HCT116 (cell line): Measurements from ENCODE around the gene ANKRD49. TPM values are rescaled to one million over a fixed set of nuclear protein-coding genes. Genes with fewer than 3 reads are reported as not detected.

Experiments used
- ATAC-seq: fragments of 200-7000 bp; cut with Tn5 transposase; 2 replicates; pipeline ENCODE4 v1.9.1; 2020; ENCODE audit warnings: mild to moderate bottlenecking, moderate library complexity
- BruUV-seq: library from RNA; stranded (reverse); fragments of 400-500 nt; replicated peaks from 2 replicates; lab custom pipeline; 2021; lab: Mats Ljungman, UMichigan
- CTCF ChIA-PET: fragments of 300-600 bp; sonication (Branson Sonifier 250); formaldehyde crosslinking; loops from one replicate; lab custom pipeline; 2021; ENCODE audit warnings: antibody characterized with exemption; lab: Charles Lee
- POLR2A ChIA-PET: fragments of 300-600, 350-600 bp; sonication (Branson Sonifier 250); formaldehyde crosslinking; loops from one replicate; lab custom pipeline; 2021; ENCODE audit warnings: antibody characterized with exemption; lab: Charles Lee
- RAD21 ChIA-PET, 2 experiments: fragments of 300-600 bp; sonication (Branson Sonifier 250); formaldehyde crosslinking; loops; one replicate each; lab custom pipeline; 2023; ENCODE audit warnings: low total read pairs in 2 of 2; ENCODE audit not compliant: uncharacterized antibody in 2 of 2, unreplicated experiment in 2 of 2, low non-redundant PET in 1 of 2; lab: Charles Lee
- DNase-seq: peaks from one replicate; pipeline ENCODE4 v3.0.0-alpha.2; 2010; ENCODE audit warnings: low read depth, low spot score
- H2AFZ ChIP-seq: fragments of 200-600 bp; shearing (Covaris generic), sonication (generic); 2 replicates; pipeline ENCODE4 v1.6.1; 2017; ENCODE audit warnings: low read depth, mixed run types, mixed read lengths, antibody characterized with exemption, low read length; ENCODE audit not compliant: poor library complexity, severe bottlenecking
- H3K27ac ChIP-seq: 2 replicates; pipeline ENCODE4 v1.5.1; 2012; ENCODE audit warnings: low read depth, low read length
- H3K27me3 ChIP-seq: fragments of 200-600 bp; sonication (generic); 2 replicates; pipeline ENCODE4 v1.6.1; 2016; ENCODE audit warnings: mixed run types, low read length, mixed read lengths; ENCODE audit not compliant: insufficient read depth
- H3K36me3 ChIP-seq, 2 experiments: fragments of 200-500 bp in 1 of 2; fragments of 200-600 bp in 1 of 2; sonication (Bioruptor generic) in 1 of 2; sonication (generic) in 1 of 2; 2 replicates each; pipeline versions ENCODE4 v1.5.1 to v1.6.1; 2014 to 2016; ENCODE audit warnings: low read length in 2 of 2, inconsistent platforms in 1 of 2, mixed read lengths in 1 of 2, mixed run types in 1 of 2; ENCODE audit not compliant: insufficient read depth in 2 of 2, control insufficient read depth in 1 of 2
- H3K4me1 ChIP-seq, 2 experiments: fragments of 200-600 bp in 1 of 2; sonication (generic) in 1 of 2; 2 replicates each; pipeline versions ENCODE4 v1.5.1 to v1.6.1; 2012 to 2017; ENCODE audit warnings: low read length in 2 of 2, inconsistent platforms in 1 of 2, mild to moderate bottlenecking in 1 of 2, mixed read lengths in 1 of 2, mixed run types in 1 of 2, moderate library complexity in 1 of 2; ENCODE audit not compliant: insufficient read depth in 2 of 2, control insufficient read depth in 1 of 2
- H3K4me2 ChIP-seq: fragments of 200-600 bp; sonication (generic); 2 replicates; pipeline ENCODE4 v1.6.1; 2017; ENCODE audit warnings: mixed run types, low read length, mixed read lengths
- H3K4me3 ChIP-seq, 2 experiments: fragments of 200-600 bp in 1 of 2; sonication (generic) in 1 of 2; replicated peaks in 1 of 2; 2 replicates each; pipeline ENCODE4 v1.5.1; 2011 to 2016; ENCODE audit warnings: low read length in 2 of 2, control low read depth in 1 of 2, low read depth in 1 of 2, mild to moderate bottlenecking in 1 of 2, mixed read lengths in 1 of 2, mixed run types in 1 of 2
- H3K79me2 ChIP-seq: fragments of 200-600 bp; sonication (generic); 2 replicates; pipeline ENCODE4 v1.6.1; 2017; ENCODE audit warnings: mild to moderate bottlenecking, mixed run types, low read length, moderate library complexity, mixed read lengths; ENCODE audit not compliant: insufficient read depth
- H3K9ac ChIP-seq: fragments of 200-600 bp; sonication (generic); 2 replicates; pipeline ENCODE4 v1.6.1; 2016; ENCODE audit warnings: low read length, mixed read lengths
- H3K9me2 ChIP-seq: fragments of 200-600 bp; sonication (generic), shearing (Covaris generic); 2 replicates; pipeline ENCODE4 v1.6.1; 2017; ENCODE audit warnings: mixed run types, mild to moderate bottlenecking, moderate library complexity; ENCODE audit not compliant: insufficient read depth
- H3K9me3 ChIP-seq, 2 experiments: fragments of 200-500 bp in 1 of 2; fragments of 200-600 bp in 1 of 2; sonication (Bioruptor generic) in 1 of 2; sonication (generic) in 1 of 2; 2 replicates each; pipeline ENCODE4 v1.6.1; 2014 to 2017; ENCODE audit warnings: low read length in 2 of 2, mixed read lengths in 2 of 2, inconsistent platforms in 1 of 2, low read depth in 1 of 2, mild to moderate bottlenecking in 1 of 2, mixed run types in 1 of 2, moderate library complexity in 1 of 2; ENCODE audit not compliant: control insufficient read depth in 1 of 2, insufficient read depth in 1 of 2
- H4K20me1 ChIP-seq: fragments of 200-600 bp; sonication (generic), shearing (Covaris generic); 2 replicates; pipeline ENCODE4 v1.6.1; 2017; ENCODE audit warnings: mixed run types, mild to moderate bottlenecking, moderate library complexity; ENCODE audit not compliant: insufficient read depth
- CBX3 ChIP-seq: IDR thresholded peaks from 2 replicates; pipeline ENCODE4 v1.6.1; 2012; ENCODE audit warnings: low read depth
- CEBPB ChIP-seq: IDR thresholded peaks from 2 replicates; pipeline ENCODE4 v1.6.1; 2012; ENCODE audit warnings: low read depth
- EGR1 ChIP-seq: IDR thresholded peaks from 2 replicates; pipeline ENCODE4 v1.6.1; 2012; ENCODE audit warnings: low read depth
- ELF1 ChIP-seq: IDR thresholded peaks from 2 replicates; pipeline ENCODE4 v1.6.1; 2012; ENCODE audit warnings: low read depth, borderline replicate concordance
- EZH2 ChIP-seq: fragments of 200-600 bp; sonication (generic); IDR thresholded peaks from 2 replicates; pipeline ENCODE4 v1.6.1; 2017; ENCODE audit warnings: antibody characterized with exemption, mixed run types
- FOSL1 ChIP-seq: IDR thresholded peaks from 2 replicates; pipeline ENCODE4 v1.6.1; 2012; ENCODE audit warnings: low read depth
- POLR2A ChIP-seq: IDR thresholded peaks from 2 replicates; pipeline ENCODE4 v1.7.0; 2011; ENCODE audit warnings: borderline replicate concordance; ENCODE audit not compliant: insufficient read depth, insufficient read length; ENCODE audit errors: extremely low read depth
- POLR2AphosphoS5 ChIP-seq: IDR thresholded peaks from 2 replicates; pipeline ENCODE4 v1.6.1; 2011; ENCODE audit warnings: mild to moderate bottlenecking, low read depth, low read length, moderate library complexity
- RAD21 ChIP-seq: IDR thresholded peaks from 2 replicates; pipeline ENCODE4 v1.6.1; 2012; ENCODE audit warnings: low read depth, mild to moderate bottlenecking
- SIN3A ChIP-seq: IDR thresholded peaks from 2 replicates; pipeline ENCODE4 v1.6.1; 2012; ENCODE audit warnings: low read depth
- SRF ChIP-seq: IDR thresholded peaks from 2 replicates; pipeline ENCODE4 v1.6.1; 2012; ENCODE audit warnings: low read depth
- YY1 ChIP-seq: IDR thresholded peaks from 2 replicates; pipeline ENCODE4 v1.6.1; 2011; ENCODE audit warnings: low read length, low read depth, moderate library complexity, mild to moderate bottlenecking; ENCODE audit not compliant: insufficient replicate concordance; ENCODE audit errors: extremely low read depth
- ZFX ChIP-seq: fragments of 450-650 bp; IDR thresholded peaks from 2 replicates; pipeline ENCODE4 v1.6.1; 2017
- ZNF274 ChIP-seq: fragments of 200-500 bp; sonication (Bioruptor generic); IDR thresholded peaks from 2 replicates; pipeline ENCODE4 v1.6.1; 2014; ENCODE audit warnings: mild to moderate bottlenecking, low read depth, low read length, inconsistent platforms
- intact Hi-C: fragments of 100-400 bp; cut with micrococcal nuclease; formaldehyde crosslinking; loops from 2 replicates; pipeline ENCODE4 v1.10.0; 2022
- total RNA-seq: library from RNA; stranded (reverse); gene quantifications from one replicate; pipeline ENCODE4 v1.2.1, GENCODE V29; 2021; ENCODE audit not compliant: unreplicated experiment
- TF ChIP-seq, protein P1 (sequence below): IDR thresholded peaks from 2 replicates; pipeline ENCODE4 v1.6.1; 2011; ENCODE audit warnings: mild to moderate bottlenecking, low read length, moderate library complexity; ENCODE audit not compliant: insufficient replicate concordance; ENCODE audit errors: extremely low read depth
- TF ChIP-seq, protein P2 (sequence below): IDR thresholded peaks from 2 replicates; pipeline ENCODE4 v1.6.1; 2012
- TF ChIP-seq, protein P3 (sequence below): IDR thresholded peaks from 2 replicates; pipeline ENCODE4 v1.6.1; 2012
- TF ChIP-seq, protein P4 (sequence below): IDR thresholded peaks from 2 replicates; pipeline ENCODE4 v1.6.1; 2012; ENCODE audit warnings: low read depth
- TF ChIP-seq, protein P5 (sequence below), 3 experiments: fragments of 200-600 bp in 1 of 3; sonication (generic) in 1 of 3; IDR thresholded peaks in 2 of 3; conservative IDR thresholded peaks in 1 of 3; 2 replicates each; pipeline ENCODE4 v1.5.1; 2012 to 2017; ENCODE audit warnings: low read depth in 2 of 3, low read length in 2 of 3, antibody characterized with exemption in 1 of 3, borderline replicate concordance in 1 of 3, control low read depth in 1 of 3, mild to moderate bottlenecking in 1 of 3, mixed read lengths in 1 of 3, mixed run types in 1 of 3, moderate library complexity in 1 of 3; ENCODE audit not compliant: insufficient read depth in 1 of 3

The ANKRD49 gene
- total RNA-seq, 1 experiment from 2014 or later, result 8.2 TPM

DNA sequence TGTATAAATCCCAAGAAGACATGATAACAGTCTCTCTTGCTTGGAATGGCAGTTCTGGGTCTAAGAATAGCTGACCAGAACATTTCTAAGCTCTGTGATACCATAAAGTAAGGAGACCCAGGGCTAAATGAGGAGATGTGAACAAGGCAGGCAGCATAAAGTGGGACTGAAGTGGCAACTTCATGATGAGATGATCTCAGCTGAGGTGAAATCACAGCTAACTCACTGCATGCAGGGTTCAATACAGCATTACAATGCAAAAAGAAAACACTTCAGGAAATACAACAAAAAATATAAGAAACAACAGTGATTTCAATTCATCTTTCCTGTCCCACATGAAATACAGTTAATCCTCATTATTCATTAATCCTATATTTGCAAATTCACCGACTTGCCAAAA, 44.8 kb upstream of the ANKRD49 start:
- H3K9ac ChIP-seq, result no peak overlapping the region
- H3K27me3 ChIP-seq, result no peaks in the 10 kb centered on the region
- ChIA-PET RAD21 (no interaction called here), CTCF (no interaction called here), POLR2A (no interaction called here)
- ATAC-seq, result no peak
- DNase-seq, result no peak
- H4K20me1 ChIP-seq, result no peaks in the 10 kb centered on the region
- no peaks in the 10 kb centered on the region for H3K4me1 ChIP-seq
- H3K9me2 ChIP-seq, result no peaks in the 10 kb centered on the region
- H3K4me2 ChIP-seq, result no peak overlapping the region
- BruUV-seq, result no TSS peak
- H3K36me3 ChIP-seq, result peaks cover 5 to 7% of the 10 kb centered on the region in 2 experiments; a peak in 1 of 4 replicates
- no peak overlapping the region for H3K27ac ChIP-seq
- no peaks in the 10 kb centered on the region for H3K9me3 ChIP-seq
- H2AFZ ChIP-seq, result no peak overlapping the region
- TF ChIP-seq CBX3, result no peak
- TF ChIP-seq, protein P1, sequence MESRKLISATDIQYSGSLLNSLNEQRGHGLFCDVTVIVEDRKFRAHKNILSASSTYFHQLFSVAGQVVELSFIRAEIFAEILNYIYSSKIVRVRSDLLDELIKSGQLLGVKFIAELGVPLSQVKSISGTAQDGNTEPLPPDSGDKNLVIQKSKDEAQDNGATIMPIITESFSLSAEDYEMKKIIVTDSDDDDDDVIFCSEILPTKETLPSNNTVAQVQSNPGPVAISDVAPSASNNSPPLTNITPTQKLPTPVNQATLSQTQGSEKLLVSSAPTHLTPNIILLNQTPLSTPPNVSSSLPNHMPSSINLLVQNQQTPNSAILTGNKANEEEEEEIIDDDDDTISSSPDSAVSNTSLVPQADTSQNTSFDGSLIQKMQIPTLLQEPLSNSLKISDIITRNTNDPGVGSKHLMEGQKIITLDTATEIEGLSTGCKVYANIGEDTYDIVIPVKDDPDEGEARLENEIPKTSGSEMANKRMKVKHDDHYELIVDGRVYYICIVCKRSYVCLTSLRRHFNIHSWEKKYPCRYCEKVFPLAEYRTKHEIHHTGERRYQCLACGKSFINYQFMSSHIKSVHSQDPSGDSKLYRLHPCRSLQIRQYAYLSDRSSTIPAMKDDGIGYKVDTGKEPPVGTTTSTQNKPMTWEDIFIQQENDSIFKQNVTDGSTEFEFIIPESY, result no peak
- no peak for TF ChIP-seq SRF
- TF ChIP-seq, protein P2, sequence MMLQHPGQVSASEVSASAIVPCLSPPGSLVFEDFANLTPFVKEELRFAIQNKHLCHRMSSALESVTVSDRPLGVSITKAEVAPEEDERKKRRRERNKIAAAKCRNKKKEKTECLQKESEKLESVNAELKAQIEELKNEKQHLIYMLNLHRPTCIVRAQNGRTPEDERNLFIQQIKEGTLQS, result no peak
- TF ChIP-seq EZH2, result no peak
- TF ChIP-seq, protein P3, sequence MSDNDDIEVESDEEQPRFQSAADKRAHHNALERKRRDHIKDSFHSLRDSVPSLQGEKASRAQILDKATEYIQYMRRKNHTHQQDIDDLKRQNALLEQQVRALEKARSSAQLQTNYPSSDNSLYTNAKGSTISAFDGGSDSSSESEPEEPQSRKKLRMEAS, result no peak
- TF ChIP-seq POLR2AphosphoS5, result no peak
- TF ChIP-seq ZFX, result no peak
- TF ChIP-seq CEBPB, result no peak
- TF ChIP-seq, protein P4, sequence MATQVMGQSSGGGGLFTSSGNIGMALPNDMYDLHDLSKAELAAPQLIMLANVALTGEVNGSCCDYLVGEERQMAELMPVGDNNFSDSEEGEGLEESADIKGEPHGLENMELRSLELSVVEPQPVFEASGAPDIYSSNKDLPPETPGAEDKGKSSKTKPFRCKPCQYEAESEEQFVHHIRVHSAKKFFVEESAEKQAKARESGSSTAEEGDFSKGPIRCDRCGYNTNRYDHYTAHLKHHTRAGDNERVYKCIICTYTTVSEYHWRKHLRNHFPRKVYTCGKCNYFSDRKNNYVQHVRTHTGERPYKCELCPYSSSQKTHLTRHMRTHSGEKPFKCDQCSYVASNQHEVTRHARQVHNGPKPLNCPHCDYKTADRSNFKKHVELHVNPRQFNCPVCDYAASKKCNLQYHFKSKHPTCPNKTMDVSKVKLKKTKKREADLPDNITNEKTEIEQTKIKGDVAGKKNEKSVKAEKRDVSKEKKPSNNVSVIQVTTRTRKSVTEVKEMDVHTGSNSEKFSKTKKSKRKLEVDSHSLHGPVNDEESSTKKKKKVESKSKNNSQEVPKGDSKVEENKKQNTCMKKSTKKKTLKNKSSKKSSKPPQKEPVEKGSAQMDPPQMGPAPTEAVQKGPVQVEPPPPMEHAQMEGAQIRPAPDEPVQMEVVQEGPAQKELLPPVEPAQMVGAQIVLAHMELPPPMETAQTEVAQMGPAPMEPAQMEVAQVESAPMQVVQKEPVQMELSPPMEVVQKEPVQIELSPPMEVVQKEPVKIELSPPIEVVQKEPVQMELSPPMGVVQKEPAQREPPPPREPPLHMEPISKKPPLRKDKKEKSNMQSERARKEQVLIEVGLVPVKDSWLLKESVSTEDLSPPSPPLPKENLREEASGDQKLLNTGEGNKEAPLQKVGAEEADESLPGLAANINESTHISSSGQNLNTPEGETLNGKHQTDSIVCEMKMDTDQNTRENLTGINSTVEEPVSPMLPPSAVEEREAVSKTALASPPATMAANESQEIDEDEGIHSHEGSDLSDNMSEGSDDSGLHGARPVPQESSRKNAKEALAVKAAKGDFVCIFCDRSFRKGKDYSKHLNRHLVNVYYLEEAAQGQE, result no peak
- TF ChIP-seq POLR2A, result no peak
- TF ChIP-seq, protein P5, sequence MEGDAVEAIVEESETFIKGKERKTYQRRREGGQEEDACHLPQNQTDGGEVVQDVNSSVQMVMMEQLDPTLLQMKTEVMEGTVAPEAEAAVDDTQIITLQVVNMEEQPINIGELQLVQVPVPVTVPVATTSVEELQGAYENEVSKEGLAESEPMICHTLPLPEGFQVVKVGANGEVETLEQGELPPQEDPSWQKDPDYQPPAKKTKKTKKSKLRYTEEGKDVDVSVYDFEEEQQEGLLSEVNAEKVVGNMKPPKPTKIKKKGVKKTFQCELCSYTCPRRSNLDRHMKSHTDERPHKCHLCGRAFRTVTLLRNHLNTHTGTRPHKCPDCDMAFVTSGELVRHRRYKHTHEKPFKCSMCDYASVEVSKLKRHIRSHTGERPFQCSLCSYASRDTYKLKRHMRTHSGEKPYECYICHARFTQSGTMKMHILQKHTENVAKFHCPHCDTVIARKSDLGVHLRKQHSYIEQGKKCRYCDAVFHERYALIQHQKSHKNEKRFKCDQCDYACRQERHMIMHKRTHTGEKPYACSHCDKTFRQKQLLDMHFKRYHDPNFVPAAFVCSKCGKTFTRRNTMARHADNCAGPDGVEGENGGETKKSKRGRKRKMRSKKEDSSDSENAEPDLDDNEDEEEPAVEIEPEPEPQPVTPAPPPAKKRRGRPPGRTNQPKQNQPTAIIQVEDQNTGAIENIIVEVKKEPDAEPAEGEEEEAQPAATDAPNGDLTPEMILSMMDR (IDR thresholded peaks at IDR 0.05 in 2 of 3, conservative IDR thresholded peaks at IDR 0.05 in 1 of 3; ENCODE audit: borderline replicate concordance in 1 of 3, insufficient read depth in 1 of 3, low read depth in 2 of 3, low read length in 2 of 3), result no peak
- no peak for TF ChIP-seq ELF1
- TF ChIP-seq YY1, result no peak
- TF ChIP-seq RAD21, result no peak
- no peak for TF ChIP-seq FOSL1
- TF ChIP-seq ZNF274, result no peak
- no peak for TF ChIP-seq SIN3A
- TF ChIP-seq EGR1, result no peak
- H3K79me2 ChIP-seq, result no peaks in the 10 kb centered on the region
- intact Hi-C loops, result no loop called here
- no peak overlapping the region for H3K4me3 ChIP-seq
